Hematopoietic multipotent progenitor cell treated with erythropoietin and hydrocortisone succinate and interleukin-3 and kit ligand, for 8 days (in vitro differentiated cells): Measurements from ENCODE around the gene PITX3.
A peak's percentile ranks its signal among the peaks of the same experiment; 100 is the strongest.
"Not testable (repeated sequence)": the region's sequence is repeated elsewhere in the genome, so short reads cannot be mapped to it uniquely, and the experiment has no call there.

Experiments used
- DNase-seq: peaks from one replicate; pipeline ENCODE4 v3.0.0-alpha.2; 2015

Gene PITX3

GRCh38 chr10:102254426-102254825, 13.1 kb upstream of the PITX3 start:
- DNase-seq = no peak

GRCh38 chr10:102252508-102252907, 11.2 kb upstream of the PITX3 start:
- not testable (repeated sequence) for DNase-seq

- DNase-seq = no peak
Observed at GRCh38 chr10:102247734-102248133, 6.4 kb upstream of the PITX3 start.

DNA sequence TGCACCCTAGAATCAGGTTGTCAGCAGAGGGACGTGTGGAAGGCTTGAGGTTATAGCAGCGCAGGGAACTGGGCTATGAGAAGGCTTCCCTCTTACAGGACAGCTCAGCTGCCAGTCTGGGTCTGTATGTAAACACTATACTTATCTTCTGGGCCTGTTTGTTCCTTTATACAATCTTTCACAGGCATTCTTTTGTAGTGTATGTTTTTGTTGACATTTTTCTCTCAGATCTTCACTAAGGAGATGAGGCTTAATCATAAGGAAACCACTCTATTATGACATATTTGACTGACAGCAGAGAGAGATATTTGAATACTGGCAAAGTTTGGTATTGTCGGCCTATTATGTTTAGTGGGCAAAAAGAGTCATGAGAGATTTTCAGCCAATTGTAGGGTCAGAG, 4.9 kb upstream of the PITX3 start:
- no peak for DNase-seq

- DNase-seq = no peak
Observed at GRCh38 chr10:102245932-102246251, 4.6 kb upstream of the PITX3 start.

DNA sequence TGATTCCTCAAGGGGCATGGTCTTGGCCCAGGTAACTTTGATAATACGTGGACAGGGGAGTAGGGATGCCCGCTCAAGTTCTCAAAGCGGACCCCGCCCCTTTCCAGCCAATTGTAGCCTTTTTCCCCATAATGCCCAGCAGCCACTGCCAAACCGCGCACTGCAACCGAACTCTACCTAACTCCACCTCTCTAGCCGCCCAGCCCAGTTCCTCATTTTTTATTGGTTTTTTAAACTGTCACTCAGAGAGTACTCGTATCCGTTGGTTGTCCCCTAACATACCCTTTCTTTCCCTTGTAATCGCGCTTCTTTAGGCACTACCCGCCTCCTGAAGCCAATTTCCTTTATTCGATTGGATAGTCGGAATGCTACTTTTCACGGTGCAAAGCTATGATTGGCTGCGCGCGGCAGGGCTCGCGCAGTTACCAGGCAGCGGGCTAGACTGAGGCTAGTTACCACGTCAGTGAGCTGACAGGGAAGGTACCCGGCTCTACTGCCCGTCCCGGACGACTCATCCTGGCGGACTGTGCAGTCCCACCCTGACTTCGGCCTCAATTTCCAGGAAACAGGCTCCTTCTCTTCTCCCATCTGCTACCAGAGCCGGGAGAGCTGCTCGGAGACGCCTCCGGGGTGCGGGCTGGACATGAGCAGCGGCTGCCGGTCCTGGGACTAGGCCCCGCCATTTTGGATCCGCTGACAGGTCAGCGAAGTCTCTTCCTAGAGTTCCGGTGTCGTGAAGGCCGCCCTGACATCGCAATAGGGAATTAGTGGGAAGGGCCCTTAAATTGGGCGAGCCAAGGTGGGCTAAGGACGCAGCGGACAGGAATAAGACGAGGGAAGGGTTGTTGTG, 4.0 kb upstream of the PITX3 start, which contains the start of gene GBF1:
GBF1 (plus strand) TSS at position 451 of the 850 bp plus-strand sequence. CDS start 13,407 bp downstream, outside the sequence.
- peak; percentile 100 for DNase-seq

GRCh38 chr10:102243309-102243708, 2.0 kb upstream of the PITX3 start:
- no peak for DNase-seq

DNA sequence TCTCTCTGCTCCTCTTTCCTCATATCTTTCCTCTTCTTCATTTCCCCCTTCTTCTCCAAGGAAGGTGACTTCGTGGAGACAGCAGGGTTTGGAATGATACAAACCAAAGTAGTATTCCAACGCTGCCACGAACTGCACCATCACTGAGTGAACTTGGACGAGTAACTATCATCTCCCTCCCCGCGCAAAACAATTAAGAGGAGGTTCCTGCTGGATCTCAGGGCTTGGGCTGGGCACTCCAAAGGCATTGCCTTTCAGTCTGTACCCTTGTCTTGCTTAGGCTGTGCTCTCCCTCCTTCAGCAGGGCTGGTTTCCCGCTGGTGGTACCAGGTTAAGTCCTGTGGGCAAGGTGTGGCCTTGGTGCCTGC, 790 bp upstream of the PITX3 start:
- no peak for DNase-seq

DNA sequence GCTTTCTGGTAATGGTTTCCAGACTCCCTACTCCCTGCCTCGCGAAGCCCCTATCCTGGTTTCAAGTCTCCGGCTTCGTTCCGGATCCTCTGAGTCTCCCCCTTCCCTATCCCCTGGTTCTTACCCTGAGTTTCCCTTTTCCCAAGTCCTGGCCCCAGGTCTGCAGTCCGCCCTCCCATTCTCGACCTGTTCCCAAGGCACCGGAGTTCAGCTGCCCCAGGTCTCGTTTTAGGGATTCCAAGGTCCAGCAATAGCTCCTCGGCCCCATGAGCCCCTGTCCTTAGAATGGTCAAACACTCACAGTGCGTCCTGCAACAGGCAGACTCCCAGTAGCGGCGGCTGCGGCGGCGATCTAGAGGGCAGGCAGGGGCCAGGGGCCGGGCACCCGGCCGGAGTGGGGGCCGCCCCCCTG, 274 bp downstream of the PITX3 start:
- DNase-seq = no peak

- DNase-seq = no peak
Observed at GRCh38 chr10:102240467-102241031, 763 bp downstream of the PITX3 start.

DNA sequence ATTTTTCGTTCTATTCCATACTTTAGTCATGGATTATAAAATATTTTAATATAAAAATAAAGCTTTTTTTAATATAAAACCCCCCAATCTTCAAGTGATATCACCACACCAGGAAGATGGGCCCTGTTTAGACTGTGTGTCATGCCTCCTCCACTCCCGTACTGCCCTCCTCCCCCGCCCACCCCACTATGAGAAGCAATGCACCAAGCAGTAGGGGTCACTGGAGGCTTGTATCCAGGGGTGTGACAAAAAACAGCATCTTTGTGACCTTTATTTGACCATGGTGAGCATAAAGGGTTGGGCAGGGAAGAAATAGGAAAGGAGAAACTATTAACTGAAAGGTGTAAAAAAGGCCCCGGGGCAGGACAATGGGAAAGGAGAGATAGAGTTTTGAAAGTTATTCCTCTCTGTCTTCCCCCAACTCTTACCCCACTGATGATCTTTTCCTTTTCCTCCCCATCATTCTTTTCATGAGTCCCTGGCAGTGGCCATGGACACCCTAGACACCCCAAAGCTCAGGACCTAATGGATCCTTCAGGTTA, 3.5 kb downstream of the PITX3 start:
- DNase-seq = no peak

GRCh38 chr10:102236006-102236405, 5.3 kb downstream of the PITX3 start:
- no peak for DNase-seq

- no peak for DNase-seq
Observed at GRCh38 chr10:102235598-102235920, 5.8 kb downstream of the PITX3 start.

- no peak for DNase-seq
Observed at GRCh38 chr10:102234888-102235597, 6.3 kb downstream of the PITX3 start.

DNA sequence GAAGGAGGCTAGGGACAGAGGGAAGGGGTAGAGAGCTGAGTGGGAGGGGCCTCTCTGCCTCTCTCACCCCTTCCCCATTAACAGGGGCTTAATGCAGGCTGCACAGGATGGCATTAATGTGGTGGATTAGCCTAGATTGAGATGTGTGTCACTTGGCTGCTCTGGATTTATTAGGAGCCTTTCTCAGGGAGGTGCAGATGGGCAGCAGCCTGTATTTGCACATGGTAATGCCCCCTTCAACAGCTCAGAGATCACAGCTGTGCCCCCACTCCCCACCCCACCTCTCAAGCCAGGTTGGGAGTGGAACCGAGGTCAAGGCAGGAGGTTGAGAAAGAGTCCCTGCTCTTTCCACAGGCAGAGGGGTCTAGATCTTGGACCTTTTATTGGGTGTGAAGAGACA, 7.3 kb downstream of the PITX3 start:
- no peak for DNase-seq

DNA sequence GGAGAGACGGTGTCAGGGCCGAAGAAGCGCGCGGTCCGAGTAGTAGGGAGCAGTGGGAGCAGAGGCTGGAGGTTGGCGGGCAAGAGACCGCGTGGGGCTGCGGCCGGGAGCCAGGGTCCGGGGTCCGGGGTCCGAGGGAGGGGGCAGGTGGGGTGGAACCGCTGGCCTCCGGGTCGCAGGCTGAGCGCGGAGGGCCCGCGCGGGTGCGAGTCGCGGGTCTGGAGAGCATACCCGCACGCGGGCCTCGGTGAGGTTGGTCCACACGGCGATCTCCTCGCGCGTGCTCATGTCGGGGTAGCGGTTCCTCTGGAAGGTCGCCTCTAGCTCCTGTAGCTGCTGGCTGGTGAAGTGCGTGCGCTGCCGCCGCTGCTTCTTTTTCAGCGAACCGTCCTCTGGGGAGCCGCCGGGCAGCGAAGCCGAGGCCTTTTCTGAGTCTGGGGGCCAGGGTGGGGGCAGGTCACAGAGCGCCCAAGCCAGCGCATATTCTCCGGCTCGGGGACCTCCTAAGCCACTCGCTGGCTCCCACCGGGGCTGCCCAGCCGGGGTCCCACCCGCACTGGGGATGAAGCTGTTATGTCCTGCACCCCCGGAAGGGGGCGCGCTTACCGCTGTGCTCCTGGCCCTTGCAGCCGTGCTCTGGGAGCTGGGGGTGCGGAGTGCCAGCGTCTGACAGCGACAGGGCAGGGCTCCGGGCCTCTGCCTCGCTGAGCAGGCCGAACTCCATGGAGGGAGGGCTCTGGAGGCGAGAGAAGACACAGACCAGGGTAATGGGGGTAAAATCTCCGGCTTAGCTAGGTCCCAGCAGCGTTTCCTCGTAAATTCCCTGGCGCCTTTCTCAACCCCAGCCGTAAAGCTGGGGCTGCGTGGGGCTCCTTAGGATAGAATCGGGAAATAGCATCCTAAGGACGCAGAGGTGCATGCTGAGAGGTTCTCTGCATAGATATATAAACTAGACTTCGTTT, 9.7 kb downstream of the PITX3 start:
- DNase-seq = peak; percentile 71

GRCh38 chr10:102230861-102231356, 10.4 kb downstream of the PITX3 start:
- DNase-seq = peak; percentile 23

DNA sequence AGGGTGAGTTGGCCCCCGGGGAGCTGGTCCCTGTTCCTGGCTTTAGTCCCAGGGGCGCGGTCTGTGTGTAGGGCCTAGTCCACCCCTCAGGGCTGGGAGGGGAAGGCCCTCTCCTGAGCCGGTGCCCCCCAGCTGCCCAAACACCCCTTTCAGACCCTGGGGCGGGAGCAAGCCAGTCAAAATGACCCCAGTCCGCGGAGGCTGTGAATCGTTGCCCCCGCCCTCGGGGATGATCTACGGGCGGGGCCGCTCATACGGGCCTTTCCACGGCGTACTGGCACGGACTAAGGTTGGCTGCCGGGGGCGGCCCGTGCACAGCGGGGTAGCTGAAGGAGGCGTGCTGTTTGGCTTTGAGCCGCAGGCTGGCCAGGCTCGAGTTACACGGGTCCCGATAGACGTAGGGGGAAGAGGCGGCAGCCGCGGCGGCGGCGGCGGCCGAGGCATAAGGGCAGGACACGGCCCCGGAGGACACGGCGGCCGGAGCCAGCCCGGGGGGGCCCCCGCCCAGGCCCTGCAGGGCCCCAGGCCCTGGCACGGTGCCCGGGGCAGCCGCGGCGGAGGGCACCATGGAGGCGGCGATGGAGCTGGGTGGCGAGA, 10.9 kb downstream of the PITX3 start:
- DNase-seq = peak; percentile 61

GRCh38 chr10:102229810-102230263, 11.5 kb downstream of the PITX3 start:
- DNase-seq = peak; percentile 81

DNA sequence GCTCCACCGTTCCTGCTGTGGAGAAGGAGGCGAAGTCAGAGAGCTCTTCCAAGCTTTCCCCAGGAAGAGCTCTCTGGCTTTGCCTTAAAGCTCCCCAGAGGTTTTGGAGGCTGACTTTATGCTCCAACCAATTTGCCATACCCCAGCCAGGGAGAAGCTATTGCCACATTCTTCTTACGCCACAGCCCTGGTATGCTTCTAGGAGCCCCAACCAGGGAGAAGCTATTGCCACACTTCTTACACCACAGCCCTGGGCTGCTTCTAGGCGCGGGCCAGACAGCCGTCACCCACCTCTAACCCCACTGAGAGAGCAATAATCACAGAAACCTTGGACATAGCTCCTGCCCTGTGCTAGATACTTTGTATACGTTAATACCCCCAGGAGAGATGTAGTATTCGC, 14.3 kb downstream of the PITX3 start:
- DNase-seq = no peak

- no peak for DNase-seq
Observed at GRCh38 chr10:102226542-102226870, 14.8 kb downstream of the PITX3 start.
